D341Med (cell line): ENCODE data around the gene METTL18.
A peak's percentile ranks its signal among the peaks of the same experiment; 100 is the strongest.
"Not testable (repeated sequence)": the region's sequence is repeated elsewhere in the genome, so short reads cannot be mapped to it uniquely, and the experiment has no call there.

Experiments
- DNase-seq: peaks from one replicate; pipeline ENCODE4 v3.0.0; 2012; ENCODE audit warnings: low spot score

The METTL18 gene

DNA sequence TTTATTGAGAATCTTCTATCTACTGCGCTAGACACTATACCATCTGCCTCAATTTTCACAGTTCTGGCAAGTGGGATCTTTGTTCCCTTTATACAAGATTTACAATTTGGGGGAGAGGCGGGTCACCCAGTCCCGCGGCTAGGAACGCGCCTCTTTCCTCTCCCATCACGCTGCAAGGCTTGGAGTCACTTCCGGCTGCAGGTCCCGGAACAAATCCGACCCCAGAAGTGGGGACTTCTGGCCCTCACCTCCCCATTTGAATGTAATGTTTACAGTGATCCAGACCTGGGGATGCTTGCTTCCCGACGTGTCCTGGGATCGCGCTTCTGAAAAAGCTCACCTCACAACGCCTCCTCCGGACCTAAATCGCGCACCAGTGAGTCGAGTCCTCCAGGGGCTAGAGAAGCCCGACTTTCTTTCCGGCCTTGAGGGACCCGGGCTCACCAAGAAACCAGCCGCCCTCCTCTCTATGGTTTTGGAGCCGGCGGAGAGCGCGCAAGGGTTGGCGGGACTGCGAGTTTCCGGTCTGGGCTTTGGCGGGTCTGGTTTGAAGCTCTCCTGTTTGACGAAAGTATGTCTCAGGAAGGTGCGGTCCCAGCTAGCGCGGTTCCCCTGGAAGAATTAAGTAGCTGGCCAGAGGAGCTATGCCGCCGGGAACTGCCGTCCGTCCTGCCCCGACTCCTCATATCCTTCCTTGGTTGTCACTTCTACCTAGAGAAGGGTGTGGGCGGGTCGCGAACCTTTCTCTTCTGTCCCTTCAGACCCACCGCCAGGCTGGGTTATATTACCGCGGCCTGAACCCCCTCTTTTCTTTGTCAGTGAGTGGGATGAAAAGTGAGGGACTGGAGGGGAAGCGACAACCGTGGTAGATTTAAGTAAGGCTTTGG, at the start of gene METTL18:
TSS of gene METTL18 (minus strand) at position 378 of the 887 bp plus-strand sequence. CDS start 1,212 bp downstream, outside the sequence.
- DNase-seq, result peak; percentile 96

DNA sequence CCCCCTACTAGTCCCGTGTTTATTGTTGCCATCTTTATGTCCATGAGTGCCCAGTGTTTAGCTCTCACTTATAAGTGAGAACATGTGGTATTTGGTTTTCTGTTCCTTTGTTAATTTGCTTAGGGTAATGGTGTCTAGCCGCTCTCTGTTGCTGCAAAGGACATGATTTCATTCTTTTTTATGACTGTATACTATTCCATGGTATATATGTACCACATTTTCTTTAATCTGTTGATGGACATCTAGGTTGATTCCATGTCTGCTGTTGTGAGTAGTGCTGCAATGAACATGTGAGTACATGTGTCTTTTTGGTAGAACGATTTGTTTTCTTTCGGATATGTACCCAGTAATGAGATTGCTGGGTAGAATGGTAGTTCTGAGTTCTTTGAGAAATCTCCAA, 44.2 kb upstream of the METTL18 start:
- no peak for DNase-seq

DNA sequence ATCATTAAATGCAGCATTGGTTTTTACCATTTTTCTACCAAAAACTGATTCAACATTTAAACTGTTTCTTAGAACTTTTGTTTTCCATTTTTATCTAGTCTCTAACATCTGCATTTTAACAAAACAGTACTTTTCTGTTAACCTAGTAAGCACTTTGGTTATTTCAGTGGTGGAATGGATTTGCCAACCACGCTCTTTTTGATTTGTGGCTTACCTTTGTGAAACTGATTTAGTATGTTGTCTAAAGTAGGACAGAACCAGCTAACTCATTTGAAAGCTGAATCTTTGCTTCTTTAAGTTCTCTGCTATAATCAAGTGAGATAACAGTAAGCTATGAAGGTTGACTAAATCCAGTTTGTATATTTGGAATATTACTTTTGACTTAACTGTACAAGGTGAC, 41.5 kb upstream of the METTL18 start:
- no peak for DNase-seq

DNA sequence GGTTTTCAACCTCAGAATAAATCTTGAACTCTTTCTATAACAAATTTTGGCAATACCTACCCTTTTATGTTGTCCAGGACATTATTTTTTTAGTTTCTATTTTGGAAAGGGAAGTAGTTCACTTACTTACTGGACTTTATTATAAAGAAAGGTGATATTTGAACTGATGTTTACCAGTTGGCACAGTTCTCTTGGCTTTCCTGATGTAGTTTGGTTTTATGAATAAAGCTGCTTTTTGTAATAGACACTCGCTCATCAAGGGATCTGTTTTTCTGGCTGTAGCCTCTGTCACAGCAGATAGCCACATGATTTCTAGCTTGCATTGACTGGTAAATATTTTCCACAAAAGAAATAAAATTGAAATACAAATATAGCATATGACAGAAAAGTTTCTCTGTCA, 40.9 kb upstream of the METTL18 start:
- no peak for DNase-seq

- no peak for DNase-seq
These were observed 40.2 kb upstream of the METTL18 start for GRCh38 chr1:169834869-169835268.

DNA sequence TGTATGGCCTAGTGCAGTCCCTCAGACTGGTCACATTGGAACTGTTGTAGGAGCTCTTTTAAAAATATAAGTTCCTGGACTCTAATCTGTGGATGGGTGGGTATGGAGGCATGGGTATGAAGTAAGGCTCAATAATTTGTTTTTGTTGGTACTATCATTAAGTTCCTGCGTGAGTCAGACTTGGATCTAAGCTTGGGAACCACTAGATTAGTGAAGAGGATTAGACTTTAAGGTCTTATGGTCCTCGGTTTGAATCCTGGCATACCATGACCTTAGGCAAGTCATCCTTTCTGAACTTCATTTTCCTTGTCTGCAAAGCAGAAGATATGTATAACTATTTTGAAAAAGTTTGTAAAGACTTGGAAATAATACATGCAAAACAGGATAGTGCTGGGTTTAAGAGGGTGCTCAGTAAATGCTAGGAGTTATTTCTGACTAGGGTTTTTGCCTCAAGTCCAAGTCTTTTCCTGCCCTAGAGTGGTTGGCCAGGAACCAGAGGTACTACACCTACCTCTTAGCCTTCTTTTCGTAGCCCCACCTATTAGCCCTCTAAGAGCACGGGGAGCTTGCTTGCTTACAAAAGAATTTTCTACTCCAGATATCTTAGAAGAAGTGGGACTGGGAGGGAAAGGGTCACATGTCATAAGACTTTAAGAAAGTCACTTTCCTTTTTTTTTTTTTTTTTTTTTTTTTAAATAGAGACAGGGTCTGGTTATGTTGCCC, 38.6 kb upstream of the METTL18 start:
- DNase-seq, result no peak

- no peak for DNase-seq
These were observed 35.0 kb upstream of the METTL18 start for GRCh38 chr1:169829671-169830070.

GRCh38 chr1:169824153-169824552, 29.4 kb upstream of the METTL18 start:
- DNase-seq, result no peak

DNA sequence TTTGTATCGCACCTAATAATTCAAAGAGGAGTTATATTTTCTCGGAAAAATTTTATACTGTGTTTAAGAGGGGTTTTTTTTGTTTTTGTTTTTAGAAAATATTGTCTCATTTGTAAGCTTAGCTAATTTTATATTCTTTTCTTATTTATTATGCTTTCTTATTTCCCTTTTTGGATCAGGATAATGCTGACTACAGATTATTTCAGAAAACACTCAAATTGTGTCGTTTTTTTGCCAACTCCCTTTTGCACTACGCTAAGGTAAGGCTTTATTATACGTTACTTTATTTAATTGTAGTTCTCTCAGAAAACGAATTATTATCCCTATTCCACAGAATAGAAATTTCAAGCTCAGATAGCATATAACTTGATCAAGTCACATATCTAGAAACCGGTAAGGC, 26.8 kb upstream of the METTL18 start:
- DNase-seq, result no peak

- DNase-seq, result no peak
These were observed 21.9 kb upstream of the METTL18 start for GRCh38 chr1:169816617-169817016.

GRCh38 chr1:169814265-169814664, 19.6 kb upstream of the METTL18 start:
- no peak for DNase-seq

GRCh38 chr1:169812131-169812530, 17.4 kb upstream of the METTL18 start:
- DNase-seq, result no peak

- not testable (repeated sequence) for DNase-seq
These were observed 16.8 kb upstream of the METTL18 start for GRCh38 chr1:169811418-169812035.

DNA sequence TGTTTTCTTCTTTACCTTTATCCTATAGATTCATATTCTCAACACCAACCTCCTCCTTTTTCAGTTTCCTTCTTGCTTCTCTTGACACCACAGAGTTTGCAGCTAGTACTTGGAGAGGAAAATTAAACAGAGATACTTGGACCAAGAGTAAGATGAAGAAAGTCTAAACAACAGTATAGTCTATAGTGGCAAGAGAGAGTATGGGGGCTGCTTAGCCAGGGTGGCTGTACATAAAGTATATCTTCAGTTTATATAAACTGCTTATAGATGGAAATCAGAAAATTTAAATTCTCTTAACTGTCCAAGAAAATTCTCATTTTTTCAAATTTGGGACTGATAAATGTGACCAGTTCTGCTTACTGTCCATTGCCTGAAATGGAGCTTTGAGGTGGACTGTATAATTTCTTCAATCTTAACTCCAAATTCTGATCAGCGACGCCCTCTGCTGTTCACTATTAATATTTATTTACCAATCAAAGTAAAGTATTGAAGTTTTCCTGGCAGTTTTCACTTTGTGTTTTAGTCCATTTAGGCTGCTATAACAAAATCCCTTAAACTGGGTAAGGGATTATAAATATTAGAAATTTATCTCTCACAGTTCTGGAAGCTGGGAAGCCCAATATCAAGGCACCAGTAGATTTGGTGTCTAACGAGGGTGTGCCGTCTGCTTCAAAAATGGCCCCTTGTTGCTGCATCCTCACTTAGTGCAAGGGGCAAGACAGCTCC, 14.8 kb upstream of the METTL18 start:
- DNase-seq, result peak; percentile 46

- no peak for DNase-seq
These were observed 10.2 kb upstream of the METTL18 start for GRCh38 chr1:169804941-169805340.

GRCh38 chr1:169802888-169803287, 8.2 kb upstream of the METTL18 start:
- no peak for DNase-seq

GRCh38 chr1:169797281-169797680, 2.6 kb upstream of the METTL18 start:
- DNase-seq, result no peak

GRCh38 chr1:169796274-169796810, 1.6 kb upstream of the METTL18 start:
- DNase-seq, result no peak

DNA sequence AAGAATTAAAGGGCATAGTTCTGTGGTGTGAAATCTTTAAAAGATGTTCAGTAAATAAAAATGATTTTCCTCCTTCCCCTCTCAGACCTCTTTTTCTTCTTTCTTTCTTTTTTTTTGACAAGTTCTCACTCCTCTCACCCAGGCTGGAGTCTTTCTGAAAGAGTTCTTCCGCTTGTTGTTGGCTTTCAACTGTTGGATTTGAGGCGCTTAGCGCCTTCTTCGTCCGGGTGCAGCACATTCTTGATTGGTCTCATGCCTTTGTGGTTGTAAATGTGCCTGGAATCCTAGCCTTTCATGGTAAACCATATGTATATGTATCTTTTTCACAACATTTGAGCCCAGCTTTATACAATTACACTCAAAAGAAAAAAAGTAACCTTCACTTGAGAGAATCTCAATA, 980 bp upstream of the METTL18 start:
- DNase-seq, result no peak

DNA sequence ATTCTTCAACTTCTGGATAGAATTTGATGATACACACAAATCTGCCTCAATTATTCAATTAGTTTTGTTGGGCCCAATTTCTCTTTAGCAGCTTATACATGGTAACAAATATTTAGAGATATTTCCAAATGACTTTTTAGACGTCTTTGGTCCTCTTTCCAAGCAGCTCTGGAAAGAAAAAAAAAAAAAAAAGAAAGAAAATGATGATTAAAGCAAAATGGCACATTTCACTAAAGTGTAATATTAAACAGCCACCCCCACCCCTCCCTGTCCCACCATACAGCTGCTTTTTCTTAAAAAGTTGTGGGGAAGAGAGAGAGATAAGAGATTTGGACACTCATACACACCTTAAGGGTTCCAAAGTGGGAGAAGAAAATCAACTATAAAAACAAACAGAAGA, 977 bp downstream of the METTL18 start:
- DNase-seq, result no peak

- no peak for DNase-seq
These were observed 6.3 kb downstream of the METTL18 start for GRCh38 chr1:169788402-169788801.

DNA sequence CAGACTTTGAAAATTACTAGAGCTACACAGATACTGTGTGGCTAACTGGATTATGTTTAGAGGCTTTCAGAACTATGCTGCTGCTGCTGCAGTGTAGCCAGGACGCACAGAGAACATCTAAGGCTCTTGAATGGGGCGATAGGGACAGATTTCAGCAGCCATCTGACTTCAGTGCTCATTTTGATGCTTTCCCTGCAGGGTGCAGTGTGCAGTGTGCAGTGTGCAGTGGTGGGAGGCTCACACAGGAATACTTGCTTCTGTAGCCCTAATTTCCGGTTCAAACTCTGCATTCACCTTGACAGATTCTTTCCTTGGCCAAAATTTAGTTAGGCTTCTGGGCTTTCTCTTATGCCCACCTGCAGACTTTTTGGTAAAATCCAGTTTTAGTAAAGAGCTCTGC, 7.7 kb downstream of the METTL18 start:
- no peak for DNase-seq
